SK-N-SH (cell line): Measurements from ENCODE around the gene ZGRF1. TPM values are rescaled to one million over a fixed set of nuclear protein-coding genes. Genes with fewer than 3 reads are reported as not detected.
"Not testable (repeated sequence)": the region's sequence is repeated elsewhere in the genome, so short reads cannot be mapped to it uniquely, and the experiment has no call there.

Experiments used
- CTCF ChIA-PET: fragments of 300-600, 350-600 bp; formaldehyde crosslinking; extraction: SDS; loops from one replicate; lab custom pipeline; 2021; lab: Yijun Ruan, JAX
- POLR2A ChIA-PET: fragments of 350-600 bp; sonication (Branson Sonifier 250); formaldehyde crosslinking; extraction: SDS; loops from one replicate; lab custom pipeline; 2020; ENCODE audit warnings: antibody characterized with exemption, inconsistent platforms; lab: Yijun Ruan, JAX
- DNase-seq: peaks from one replicate; pipeline ENCODE4 v3.0.0; 2012
- H2AFZ ChIP-seq: fragments of 200-600 bp; sonication (generic); 2 replicates; pipeline ENCODE4 v1.8.1; 2016; ENCODE audit warnings: antibody characterized with exemption, mild to moderate bottlenecking, low read depth
- H3F3A ChIP-seq: fragments of 200-600 bp; sonication (generic); replicated peaks from 2 replicates; pipeline ENCODE3; 2016; ENCODE audit warnings: antibody characterized with exemption, mild to moderate bottlenecking; ENCODE audit not compliant: insufficient read depth
- H3K27ac ChIP-seq, 2 experiments: fragments of 200-500 bp in 1 of 2; fragments of 200-600 bp in 1 of 2; sonication (Bioruptor generic) in 1 of 2; sonication (generic), shearing (Covaris generic) in 1 of 2; 2 replicates each; pipeline versions ENCODE4 v1.5.1 to v1.6.1; 2014 to 2016; ENCODE audit warnings: low read depth in 2 of 2, inconsistent platforms in 1 of 2, low read length in 1 of 2, mild to moderate bottlenecking in 1 of 2, mixed read lengths in 1 of 2
- H3K27me3 ChIP-seq: fragments of 200-600 bp; sonication (generic), shearing (Covaris generic); 2 replicates; pipeline ENCODE4 v1.6.1; 2016; ENCODE audit warnings: mixed run types; ENCODE audit not compliant: insufficient read depth
- H3K36me3 ChIP-seq, 2 experiments: fragments of 200-500 bp in 1 of 2; fragments of 200-600 bp in 1 of 2; sonication (Bioruptor generic) in 1 of 2; sonication (generic) in 1 of 2; replicated peaks in 1 of 2; 2 replicates each; pipeline versions ENCODE3 to v1.5.1; 2014 to 2016; ENCODE audit warnings: low read length in 1 of 2, mild to moderate bottlenecking in 1 of 2; ENCODE audit not compliant: insufficient read depth in 2 of 2, control insufficient read depth in 1 of 2
- H3K4me1 ChIP-seq, 2 experiments: fragments of 200-500 bp in 1 of 2; fragments of 200-600 bp in 1 of 2; sonication (Bioruptor generic) in 1 of 2; sonication (generic), shearing (Covaris generic) in 1 of 2; 2 replicates each; pipeline versions ENCODE4 v1.5.1 to v1.6.1; 2014 to 2016; ENCODE audit warnings: low read depth in 1 of 2, low read length in 1 of 2, mixed run types in 1 of 2; ENCODE audit not compliant: insufficient read depth in 2 of 2, control insufficient read depth in 1 of 2
- H3K4me2 ChIP-seq: fragments of 200-600 bp; sonication (generic), shearing (Covaris generic); 2 replicates; pipeline ENCODE4 v1.6.1; 2017; ENCODE audit warnings: mixed run types
- H3K4me3 ChIP-seq, 2 experiments: fragments of 200-500 bp in 1 of 2; fragments of 200-600 bp in 1 of 2; sonication (Bioruptor generic) in 1 of 2; sonication (generic), shearing (Covaris generic) in 1 of 2; 2 replicates each; pipeline versions ENCODE4 v1.5.1 to v1.8.1; 2014 to 2016; ENCODE audit warnings: low read depth in 2 of 2, inconsistent platforms in 1 of 2, low read length in 1 of 2, mild to moderate bottlenecking in 1 of 2, mixed read lengths in 1 of 2, moderate library complexity in 1 of 2
- H3K79me2 ChIP-seq: fragments of 200-600 bp; sonication (generic); 2 replicates; pipeline ENCODE4 v1.8.1; 2017; ENCODE audit warnings: mild to moderate bottlenecking; ENCODE audit not compliant: insufficient read depth
- H3K9ac ChIP-seq: fragments of 200-600 bp; sonication (generic); 2 replicates; pipeline ENCODE4 v1.6.1; 2017; ENCODE audit warnings: mixed run types
- H3K9me2 ChIP-seq: fragments of 200-600 bp; sonication (generic); 2 replicates; pipeline ENCODE4 v1.6.1; 2017; ENCODE audit warnings: mixed run types
- H3K9me3 ChIP-seq: fragments of 200-600 bp; sonication (generic); 2 replicates; pipeline ENCODE4 v1.6.1; 2017; ENCODE audit warnings: mixed run types, mild to moderate bottlenecking, moderate library complexity
- H4K20me1 ChIP-seq: fragments of 200-600 bp; sonication (generic); 2 replicates; pipeline ENCODE4 v1.6.1; 2017; ENCODE audit warnings: mild to moderate bottlenecking, mixed run types; ENCODE audit not compliant: insufficient read depth
- CHD2 ChIP-seq: fragments of 150-350 bp; IDR thresholded peaks from 2 replicates; pipeline ENCODE4 v1.6.1; 2018; ENCODE audit warnings: low read length; ENCODE audit not compliant: partially characterized antibody
- RAD21 ChIP-seq: IDR thresholded peaks from 2 replicates; pipeline ENCODE4 v1.6.1; 2012; ENCODE audit warnings: mild to moderate bottlenecking, low read length
- RCOR1 ChIP-seq: fragments of 150-350 bp; IDR thresholded peaks from 2 replicates; pipeline ENCODE4 v1.6.1; 2017; ENCODE audit warnings: antibody characterized with exemption, low read length
- SIN3A ChIP-seq: IDR thresholded peaks from 2 replicates; pipeline ENCODE4 v1.6.1; 2012; ENCODE audit warnings: low read depth, mild to moderate bottlenecking, low read length, moderate library complexity, borderline replicate concordance
- TCF12 ChIP-seq: IDR thresholded peaks from 2 replicates; pipeline ENCODE4 v1.4.0; 2012
- WGBS: methylation state at CpG from one replicate; pipeline ENCODE4 v1.1.6; 2017; ENCODE audit warnings: low lambda C conversion rate; 5-methylcytosine and 5-hydroxymethylcytosine counted together
- polyA plus RNA-seq, 3 experiments: library from polyadenylated mRNA; depleted of rRNA; stranded (reverse); fragments of >200 nt; gene quantifications; 2 replicates each; pipeline ENCODE4 v1.2.3, GENCODE V29; 2012

ZGRF1 gene
- polyA plus RNA-seq, 1 of the 3 experiments (the other 2 are of a cell fraction), result 2.4 TPM

- Histone ChIP-seq H2AFZ (no peak overlapping the region), H3K4me2 (no peak overlapping the region), H3K79me2 (no peaks in the 10 kb centered on the region), H3K4me1 (peaks cover 0 to 9% of the 10 kb centered on the region in 2 experiments; a peak in 2 of 4 replicates), H3K36me3 (peaks cover 3 to 7% of the 10 kb centered on the region in 2 experiments), H3K27ac (peak overlapping the region in 1 of 2 experiments; percentile 3; a peak in 1 of 4 replicates), H3K27me3 (no peaks in the 10 kb centered on the region), H3K9me2 (no peaks in the 10 kb centered on the region), H4K20me1 (no peaks in the 10 kb centered on the region), H3F3A (peaks cover 3% of the 10 kb centered on the region), H3K9me3 (no peaks in the 10 kb centered on the region), H3K4me3 (no peak overlapping the region), H3K9ac (no peak overlapping the region)
- POLR2A ChIA-PET, result no interaction called here
- DNase-seq, result no peak
- 98% methylated on average over 2 of the region's 2 CpGs for WGBS
- CTCF ChIA-PET, result interaction anchor here (0.7 kb wide), 1 partner anchor 8 kb away, joined by 4 read pairs; no protein-coding TSS in a partner anchor
- TF ChIP-seq RAD21 (no peak), CHD2 (peak; percentile 27), RCOR1 (0 out of 2 replicates have a peak, but pooled peaks have one; percentile 18)
Observed at GRCh38 chr4:112557676-112558411, 78.9 kb downstream of the ZGRF1 start.

- H3K4me2 ChIP-seq, H3K9me2 ChIP-seq, POLR2A ChIA-PET, H3K36me3 ChIP-seq, DNase-seq, H3K9me3 ChIP-seq, H3K79me2 ChIP-seq, H3K27ac ChIP-seq, CTCF ChIA-PET, H4K20me1 ChIP-seq, H3K27me3 ChIP-seq, H3K4me3 ChIP-seq, H3K9ac ChIP-seq, H3K4me1 ChIP-seq, H2AFZ ChIP-seq: not testable (repeated sequence)
- H3F3A ChIP-seq, result peaks cover 10% of the 10 kb centered on the region
- 96% methylated on average over 2 of the region's 3 CpGs for WGBS
Observed at GRCh38 chr4:112554271-112554670, 82.4 kb downstream of the ZGRF1 start.

- 59% methylated on average over 2 of the region's 2 CpGs for WGBS
- H3F3A ChIP-seq, result peaks cover 7% of the 10 kb centered on the region
- H2AFZ ChIP-seq, result no peak overlapping the region
- no peaks in the 10 kb centered on the region for H3K27me3 ChIP-seq
- DNase-seq, result no peak
- peaks cover 3 to 10% of the 10 kb centered on the region in 2 experiments; a peak in 2 of 4 replicates for H3K4me1 ChIP-seq
- H3K36me3 ChIP-seq, result peaks cover 0 to 7% of the 10 kb centered on the region in 2 experiments
- POLR2A ChIA-PET, result interaction anchor here (0.6 kb wide), 1 partner anchor 9 kb away, joined by 3 read pairs; no protein-coding TSS in a partner anchor
- H3K9ac ChIP-seq, result no peak overlapping the region
- TF ChIP-seq TCF12 (0 out of 2 replicates have a peak, but pooled peaks have one; percentile 5), SIN3A (no peak)
- TF ChIP-seq, all 33 proteins: peak for 1
- Histone ChIP-seq H3K79me2 (no peaks in the 10 kb centered on the region), H3K27ac (peak overlapping the region in 1 of 2 experiments; percentile 7; a peak in 1 of 4 replicates), H3K4me3 (no peak overlapping the region), H3K9me2 (no peaks in the 10 kb centered on the region), H4K20me1 (no peaks in the 10 kb centered on the region), H3K4me2 (no peak overlapping the region), H3K9me3 (no peaks in the 10 kb centered on the region)
- CTCF ChIA-PET, result interaction anchor here (1.0 to 1.1 kb wide), 2 partner anchors 12 to 386 kb away, joined by 3 read pairs; no protein-coding TSS in a partner anchor
Observed at GRCh38 chr4:112552668-112553067, 84.0 kb downstream of the ZGRF1 start.
